Left kidney (tissue), 2 donors: Measurements from ENCODE around the gene EYA4. TPM values are rescaled to one million over a fixed set of nuclear protein-coding genes. Genes with fewer than 3 reads are reported as not detected.

Experiments used
- DNase-seq: peaks from one replicate; pipeline ENCODE4 v3.0.0-alpha.2; 2013
- polyA plus RNA-seq: library from polyadenylated mRNA; unstranded; fragments of 120-200 nt; gene quantifications from one replicate; pipeline ENCODE4 v1.2.1, GENCODE V29; 2013; ENCODE audit not compliant: insufficient read length

Gene EYA4
- polyA plus RNA-seq, 1 donor, result 15.3 TPM

GRCh38 chr6:133456944-133457343 lies 215.8 kb downstream of the EYA4 start:
- DNase-seq, result peak; percentile 29

GRCh38 chr6:133460101-133460500 lies 218.9 kb downstream of the EYA4 start:
- DNase-seq, result peak; percentile 10

GRCh38 chr6:133463790-133464189 lies 222.6 kb downstream of the EYA4 start:
- DNase-seq, result no peak

- DNase-seq, result no peak
Measured at GRCh38 chr6:133466680-133467079, 225.5 kb downstream of the EYA4 start.

- no peak for DNase-seq
Measured at GRCh38 chr6:133467231-133467981, 226.2 kb downstream of the EYA4 start.

GRCh38 chr6:133467982-133468380 lies 226.8 kb downstream of the EYA4 start:
- DNase-seq, result no peak

- DNase-seq, result no peak
Measured at GRCh38 chr6:133468591-133468990, 227.4 kb downstream of the EYA4 start.

GRCh38 chr6:133474516-133474915 lies 233.4 kb downstream of the EYA4 start:
- DNase-seq, result no peak

- no peak for DNase-seq
Measured at GRCh38 chr6:133478673-133479072, 237.5 kb downstream of the EYA4 start.

- DNase-seq, result no peak
Measured at GRCh38 chr6:133487174-133487573, 246.0 kb downstream of the EYA4 start.

GRCh38 chr6:133495205-133495903 lies 254.2 kb downstream of the EYA4 start:
- DNase-seq, result no peak

- no peak for DNase-seq
Measured at GRCh38 chr6:133499662-133500061, 258.5 kb downstream of the EYA4 start.

GRCh38 chr6:133501675-133502270 lies 260.6 kb downstream of the EYA4 start:
- no peak for DNase-seq

- no peak for DNase-seq
Measured at GRCh38 chr6:133502441-133503335, 261.5 kb downstream of the EYA4 start.

GRCh38 chr6:133503336-133503729 lies 262.2 kb downstream of the EYA4 start:
- peak; percentile 36 for DNase-seq

GRCh38 chr6:133504158-133504557 lies 263.0 kb downstream of the EYA4 start:
- DNase-seq, result no peak

GRCh38 chr6:133504761-133505160 lies 263.6 kb downstream of the EYA4 start:
- no peak for DNase-seq

- DNase-seq, result no peak
Measured at GRCh38 chr6:133505681-133506080, 264.5 kb downstream of the EYA4 start.

GRCh38 chr6:133512410-133513016 lies 271.4 kb downstream of the EYA4 start:
- DNase-seq, result peak; percentile 60

- no peak for DNase-seq
Measured at GRCh38 chr6:133523816-133524215, 282.7 kb downstream of the EYA4 start.

GRCh38 chr6:133526436-133526835 lies 285.3 kb downstream of the EYA4 start:
- no peak for DNase-seq

GRCh38 chr6:133528566-133528965 lies 287.4 kb downstream of the EYA4 start:
- DNase-seq, result no peak
